Measurements from ENCODE around the gene TMEM88.

Gene TMEM88

GRCh38 chr17:7833011-7833794 lies 21.7 kb upstream of the TMEM88 start:
- no peak for DNase-seq

GRCh38 chr17:7833795-7834541 lies 20.9 kb upstream of the TMEM88 start, which contains the start of gene KDM6B:
TSS of gene KDM6B (plus strand) at chr17:7834217. CDS start at chr17:7845555, 11,338 bp downstream.
- DNase-seq: peak; percentile 64 to 85 (median 74)

GRCh38 chr17:7834542-7834956 lies 20.3 kb upstream of the TMEM88 start:
- peak in 1 of 4 experiments; percentile 56 for DNase-seq

- peak; percentile 72 to 86 (median 76) for DNase-seq
Observed at GRCh38 chr17:7834957-7835813, 19.7 kb upstream of the TMEM88 start.

- no peak for DNase-seq
Observed at GRCh38 chr17:7835814-7836595, 18.9 kb upstream of the TMEM88 start.

- DNase-seq: no peak
Observed at GRCh38 chr17:7836596-7837407, 18.1 kb upstream of the TMEM88 start.

- no peak for DNase-seq
Observed at GRCh38 chr17:7837408-7838088, 17.3 kb upstream of the TMEM88 start.

GRCh38 chr17:7838090-7839075 lies 16.5 kb upstream of the TMEM88 start:
- no peak for DNase-seq

- DNase-seq: no peak
Observed at GRCh38 chr17:7839190-7839875, 15.5 kb upstream of the TMEM88 start.

GRCh38 chr17:7839876-7840261 lies 15.0 kb upstream of the TMEM88 start:
- DNase-seq: no peak

- DNase-seq: no peak
Observed at GRCh38 chr17:7840441-7840840, 14.4 kb upstream of the TMEM88 start.

GRCh38 chr17:7840875-7841274 lies 14.0 kb upstream of the TMEM88 start:
- no peak for DNase-seq

GRCh38 chr17:7841396-7841914 lies 13.4 kb upstream of the TMEM88 start:
- peak; percentile 70 to 89 (median 80) for DNase-seq

- DNase-seq: peak; percentile 73 to 82 (median 80)
Observed at GRCh38 chr17:7841915-7842379, 12.9 kb upstream of the TMEM88 start.

GRCh38 chr17:7842380-7843256 lies 12.2 kb upstream of the TMEM88 start:
- DNase-seq: peak; percentile 68 to 85 (median 80)

- DNase-seq: peak in 1 of 4 experiments; percentile 61
Observed at GRCh38 chr17:7843257-7843535, 11.7 kb upstream of the TMEM88 start.

- DNase-seq: peak; percentile 77 to 90 (median 80)
Observed at GRCh38 chr17:7843536-7844291, 11.2 kb upstream of the TMEM88 start.

All from activated naive CD4-positive, alpha-beta T cell (primary cell).